Tibial nerve (tissue), 4 donors: ENCODE results near the gene APBB1. TPM values are rescaled to one million over a fixed set of nuclear protein-coding genes. Genes with fewer than 3 reads are reported as not detected.

Experiments
- DNase-seq, 2 donors: peaks; one replicate each; pipeline ENCODE4 v3.0.0-alpha.2; 2019; ENCODE audit warnings: low spot score in 2 of 2
- H3K27ac ChIP-seq, 4 donors: fragments of 200-600 bp; sonication (generic) in 3 of 4; one replicate each; pipeline ENCODE4 v1.5.1; 2017 to 2019; ENCODE audit warnings: mild to moderate bottlenecking in 1 of 4
- H3K27me3 ChIP-seq, 2 donors: fragments of 200-600 bp; sonication (generic) in 1 of 2; one replicate each; pipeline versions ENCODE4 v1.5.1 to v1.6.0; 2017 to 2019
- H3K36me3 ChIP-seq, 3 donors: fragments of 200-600 bp; sonication (generic); one replicate each; pipeline ENCODE4 v1.5.1; 2018 to 2019
- H3K4me1 ChIP-seq, 4 donors: fragments of 200-600 bp; sonication (generic) in 3 of 4; one replicate each; pipeline ENCODE4 v1.5.1; 2017 to 2019
- H3K4me3 ChIP-seq, 4 donors: fragments of 200-600 bp; sonication (generic) in 3 of 4; one replicate each; pipeline ENCODE4 v1.5.1; 2017 to 2019; ENCODE audit warnings: mild to moderate bottlenecking in 1 of 4, moderate library complexity in 1 of 4
- H3K9me3 ChIP-seq, 4 donors: fragments of 200-600 bp; sonication (generic) in 3 of 4; one replicate each; pipeline ENCODE4 v1.5.1; 2017 to 2019
- EP300 ChIP-seq, 2 donors: sonication (generic); formaldehyde crosslinking; IDR thresholded peaks; one replicate each; pipeline ENCODE4 v1.6.1; 2017; ENCODE audit warnings: antibody characterized with exemption in 2 of 2, mild to moderate bottlenecking in 1 of 2
- POLR2A ChIP-seq, 2 donors: fragments of 450-650 bp; IDR thresholded peaks; one replicate each; pipeline ENCODE4 v1.6.1; 2017; ENCODE audit warnings: antibody characterized with exemption in 2 of 2, mild to moderate bottlenecking in 2 of 2, moderate library complexity in 2 of 2
- WGBS, 2 donors: methylation state at CpG; one replicate each; pipeline ENCODE4 v1.1.5; 2018; 5-methylcytosine and 5-hydroxymethylcytosine counted together
- total RNA-seq, 4 donors: library from RNA; depleted of rRNA; stranded (reverse); fragments of >200 nt; gene quantifications; one replicate each; pipeline ENCODE4 v1.1.0, GENCODE V29; 2016
- TF ChIP-seq, protein P1 (sequence below), 5 experiments: fragments of 200-600 bp in 3 of 5; fragments of 450-650 bp in 2 of 5; sonication (generic) in 3 of 5; IDR thresholded peaks; one replicate each; pipeline ENCODE4 v1.5.1; 2016 to 2019; ENCODE audit warnings: antibody characterized with exemption in 5 of 5, mild to moderate bottlenecking in 3 of 5, moderate library complexity in 2 of 5

The APBB1 gene
- total RNA-seq, 4 donors from 2014 or later = 56.1 to 67.6 (median 62.8) TPM

DNA sequence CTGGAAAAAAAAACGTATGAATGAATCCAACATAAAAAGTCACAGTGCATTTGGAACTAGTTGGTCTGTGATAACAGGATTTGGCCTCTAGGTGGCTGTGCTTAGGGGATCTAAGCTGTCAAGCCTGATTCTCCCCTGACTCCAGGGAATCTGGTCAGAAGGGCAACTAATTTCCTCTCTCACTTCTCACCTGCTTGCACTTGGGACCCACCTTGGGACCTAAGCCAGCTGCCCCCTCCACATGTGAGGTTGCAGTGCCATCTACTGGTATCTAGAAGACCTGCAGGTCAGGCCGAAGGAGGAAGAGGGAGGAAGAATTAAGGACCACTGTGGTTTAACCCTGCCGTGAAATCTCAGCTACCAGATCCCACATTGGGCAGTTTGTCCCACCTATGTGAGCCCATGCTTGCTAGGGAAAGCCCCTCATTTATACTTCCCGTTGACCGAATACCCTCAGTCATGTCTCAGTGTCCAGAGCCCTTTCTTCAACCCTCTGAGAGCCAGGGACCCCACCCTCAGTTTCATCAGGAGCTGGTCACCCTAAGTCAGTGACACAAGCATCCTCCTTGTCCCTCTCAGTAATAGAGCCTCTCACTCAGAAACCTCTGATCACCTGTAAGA lies 65.4 kb downstream of the APBB1 start:
- no peak overlapping the region for H3K27ac ChIP-seq
- WGBS, 2 donors = 6 to 7% methylated on average over 5 of the region's 5 CpGs
- H3K27me3 ChIP-seq = no peaks in the 10 kb centered on the region
- H3K4me3 ChIP-seq = no peak overlapping the region
- H3K9me3 ChIP-seq = no peaks in the 10 kb centered on the region
- peak; percentile 21 to 70 for DNase-seq
- TF ChIP-seq EP300 (IDR thresholded peaks at IDR 0.05) (peak in 1 of 2 donors; percentile 59), POLR2A (IDR thresholded peaks at IDR 0.05) (no peak)
- TF ChIP-seq, protein P1, sequence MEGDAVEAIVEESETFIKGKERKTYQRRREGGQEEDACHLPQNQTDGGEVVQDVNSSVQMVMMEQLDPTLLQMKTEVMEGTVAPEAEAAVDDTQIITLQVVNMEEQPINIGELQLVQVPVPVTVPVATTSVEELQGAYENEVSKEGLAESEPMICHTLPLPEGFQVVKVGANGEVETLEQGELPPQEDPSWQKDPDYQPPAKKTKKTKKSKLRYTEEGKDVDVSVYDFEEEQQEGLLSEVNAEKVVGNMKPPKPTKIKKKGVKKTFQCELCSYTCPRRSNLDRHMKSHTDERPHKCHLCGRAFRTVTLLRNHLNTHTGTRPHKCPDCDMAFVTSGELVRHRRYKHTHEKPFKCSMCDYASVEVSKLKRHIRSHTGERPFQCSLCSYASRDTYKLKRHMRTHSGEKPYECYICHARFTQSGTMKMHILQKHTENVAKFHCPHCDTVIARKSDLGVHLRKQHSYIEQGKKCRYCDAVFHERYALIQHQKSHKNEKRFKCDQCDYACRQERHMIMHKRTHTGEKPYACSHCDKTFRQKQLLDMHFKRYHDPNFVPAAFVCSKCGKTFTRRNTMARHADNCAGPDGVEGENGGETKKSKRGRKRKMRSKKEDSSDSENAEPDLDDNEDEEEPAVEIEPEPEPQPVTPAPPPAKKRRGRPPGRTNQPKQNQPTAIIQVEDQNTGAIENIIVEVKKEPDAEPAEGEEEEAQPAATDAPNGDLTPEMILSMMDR (IDR thresholded peaks at IDR 0.05) = peak; percentile 88 to 98 (median 93)
- H3K36me3 ChIP-seq = no peaks in the 10 kb centered on the region
- peaks cover 0 to 25% (median 0%) of the 10 kb centered on the region in 4 donors for H3K4me1 ChIP-seq

DNA sequence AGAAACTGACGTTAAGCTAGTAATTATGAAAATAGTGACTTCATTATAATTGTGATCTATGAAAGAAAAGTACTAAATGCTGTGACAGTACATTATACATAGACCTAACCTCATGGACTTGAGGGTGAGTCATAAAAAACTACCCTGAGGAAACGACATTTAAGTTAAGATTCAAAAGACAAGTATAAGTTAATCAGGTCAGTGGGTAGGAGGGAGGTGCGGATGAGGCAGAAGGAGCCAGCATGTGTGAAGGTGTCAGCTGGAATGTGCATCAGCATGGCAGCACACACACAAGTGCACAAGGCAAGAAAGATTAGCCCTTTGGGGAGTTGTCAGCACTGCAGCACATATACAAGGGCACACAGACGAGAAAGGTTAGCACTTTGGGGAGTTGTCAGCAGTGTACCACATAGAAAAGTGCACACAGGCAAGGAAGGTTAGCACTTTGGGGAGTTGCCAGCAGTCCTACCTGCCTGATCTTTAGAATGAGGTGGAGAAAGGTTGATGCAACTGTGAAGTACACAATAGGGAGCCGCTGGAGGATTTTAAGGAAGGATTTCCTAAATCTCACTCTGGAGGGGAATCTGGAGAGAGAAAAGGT lies 67.0 kb downstream of the APBB1 start:
- H3K27ac ChIP-seq = no peak overlapping the region
- H3K4me3 ChIP-seq = no peak overlapping the region
- no peaks in the 10 kb centered on the region for H3K9me3 ChIP-seq
- TF ChIP-seq EP300 (IDR thresholded peaks at IDR 0.05) (no peak), POLR2A (IDR thresholded peaks at IDR 0.05) (no peak)
- TF ChIP-seq, protein P1 (IDR thresholded peaks at IDR 0.05) = no peak
- no peak for DNase-seq
- H3K27me3 ChIP-seq = no peaks in the 10 kb centered on the region
- H3K4me1 ChIP-seq = peaks cover 0 to 12% (median 0%) of the 10 kb centered on the region in 4 donors
- 74 to 76% methylated on average over 5 of the region's 5 CpGs for WGBS, 2 donors
- H3K36me3 ChIP-seq = no peaks in the 10 kb centered on the region

DNA sequence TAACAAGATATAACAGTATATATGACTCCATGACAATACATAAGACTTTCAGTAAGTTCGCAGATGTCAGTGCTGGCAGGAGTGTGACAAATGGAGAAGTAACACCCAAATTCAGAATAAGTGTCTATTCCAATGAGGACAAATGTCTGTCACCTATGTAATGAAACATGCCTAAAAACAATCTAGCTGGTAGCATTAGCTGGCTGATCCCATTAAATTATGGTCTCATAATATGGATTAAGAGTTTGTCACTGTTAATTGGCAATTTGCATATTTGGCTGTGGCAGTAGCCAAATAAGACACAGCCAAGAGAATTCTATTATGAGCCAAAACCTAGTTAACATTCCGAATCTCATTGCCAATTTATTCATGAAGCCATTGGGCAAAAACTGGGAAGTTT lies 68.4 kb downstream of the APBB1 start:
- Histone ChIP-seq H3K27ac (no peak overlapping the region), H3K4me1 (peaks cover 0 to 5% (median 0%) of the 10 kb centered on the region in 4 donors), H3K9me3 (no peaks in the 10 kb centered on the region), H3K4me3 (no peak overlapping the region), H3K36me3 (no peaks in the 10 kb centered on the region), H3K27me3 (no peaks in the 10 kb centered on the region)
- DNase-seq = no peak
- 79 to 80% methylated on average over 2 of the region's 2 CpGs for WGBS, 2 donors
- TF ChIP-seq, protein P1 (IDR thresholded peaks at IDR 0.05) = no peak
- TF ChIP-seq POLR2A (IDR thresholded peaks at IDR 0.05) (no peak), EP300 (IDR thresholded peaks at IDR 0.05) (no peak)

DNA sequence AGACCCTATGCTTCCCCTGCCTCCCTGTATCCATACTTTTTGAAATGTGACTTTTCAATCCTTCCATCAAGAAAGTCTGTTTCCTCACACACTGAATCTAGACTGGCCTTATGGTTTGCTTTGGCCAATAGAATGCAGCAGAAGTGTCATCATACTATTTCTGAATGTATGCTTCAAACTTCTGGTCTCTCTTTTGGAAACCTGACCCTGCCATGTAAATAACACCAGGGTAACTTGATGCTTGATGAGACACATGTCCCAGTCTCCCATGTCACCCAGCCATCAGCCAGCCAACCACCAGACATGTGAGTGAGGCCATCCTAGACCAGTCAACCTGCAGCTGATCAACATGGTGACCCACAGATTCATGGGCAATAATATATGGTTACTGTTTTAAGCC lies 68.9 kb downstream of the APBB1 start:
- TF ChIP-seq EP300 (IDR thresholded peaks at IDR 0.05) (no peak), POLR2A (IDR thresholded peaks at IDR 0.05) (no peak)
- TF ChIP-seq, protein P1 (IDR thresholded peaks at IDR 0.05) = no peak

DNA sequence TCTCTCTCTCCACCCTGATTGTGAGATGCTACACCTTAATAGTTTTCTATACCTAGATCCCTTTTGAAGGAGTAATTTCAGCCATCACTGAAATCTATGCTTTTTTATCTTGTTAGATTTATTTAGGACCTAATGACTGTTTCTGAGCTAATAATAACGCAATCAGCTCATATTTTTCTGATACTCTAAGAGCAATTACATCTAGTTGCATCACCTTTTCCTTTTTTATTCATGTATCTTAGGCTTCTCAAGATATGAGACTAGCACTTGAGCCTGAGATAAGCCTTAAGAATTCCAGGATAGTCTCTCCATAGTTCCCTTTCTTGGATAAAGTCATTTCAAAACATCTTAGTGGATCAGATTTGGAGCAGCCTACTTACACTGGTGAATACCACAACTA lies 73.5 kb downstream of the APBB1 start:
- Histone ChIP-seq H3K4me1 (no peaks in the 10 kb centered on the region), H3K9me3 (no peaks in the 10 kb centered on the region), H3K4me3 (no peak overlapping the region), H3K27ac (no peak overlapping the region), H3K36me3 (no peaks in the 10 kb centered on the region), H3K27me3 (no peaks in the 10 kb centered on the region)
- DNase-seq = no peak
- WGBS, 2 donors = 93 to 98% methylated on average over 1 of the region's 1 CpG
- no peak for TF ChIP-seq POLR2A (IDR thresholded peaks at IDR 0.05)
- no peak for TF ChIP-seq EP300 (IDR thresholded peaks at IDR 0.05)
- TF ChIP-seq, protein P1 (IDR thresholded peaks at IDR 0.05) = no peak

More for the DNA sequence above, 68.9 kb downstream of the APBB1 start:
- no peak for DNase-seq
- H3K4me1 ChIP-seq = peaks cover 0 to 5% (median 0%) of the 10 kb centered on the region in 4 donors
- no peak overlapping the region for H3K4me3 ChIP-seq
- H3K27me3 ChIP-seq = no peaks in the 10 kb centered on the region
- no peaks in the 10 kb centered on the region for H3K36me3 ChIP-seq
- no peak overlapping the region for H3K27ac ChIP-seq
- no peaks in the 10 kb centered on the region for H3K9me3 ChIP-seq
